ENCODE measurements around the gene SLC30A1. TPM values are rescaled to one million over a fixed set of nuclear protein-coding genes. Genes with fewer than 3 reads are reported as not detected.
"Not testable (repeated sequence)": the region's sequence is repeated elsewhere in the genome, so short reads cannot be mapped to it uniquely, and the experiment has no call there.

The SLC30A1 gene, protein sequence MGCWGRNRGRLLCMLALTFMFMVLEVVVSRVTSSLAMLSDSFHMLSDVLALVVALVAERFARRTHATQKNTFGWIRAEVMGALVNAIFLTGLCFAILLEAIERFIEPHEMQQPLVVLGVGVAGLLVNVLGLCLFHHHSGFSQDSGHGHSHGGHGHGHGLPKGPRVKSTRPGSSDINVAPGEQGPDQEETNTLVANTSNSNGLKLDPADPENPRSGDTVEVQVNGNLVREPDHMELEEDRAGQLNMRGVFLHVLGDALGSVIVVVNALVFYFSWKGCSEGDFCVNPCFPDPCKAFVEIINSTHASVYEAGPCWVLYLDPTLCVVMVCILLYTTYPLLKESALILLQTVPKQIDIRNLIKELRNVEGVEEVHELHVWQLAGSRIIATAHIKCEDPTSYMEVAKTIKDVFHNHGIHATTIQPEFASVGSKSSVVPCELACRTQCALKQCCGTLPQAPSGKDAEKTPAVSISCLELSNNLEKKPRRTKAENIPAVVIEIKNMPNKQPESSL
- 10 to 100 TPM in 2 of 4 donors, 1 to 10 TPM in 2; 8.3 to 12.4 (median 10.3) TPM for total RNA-seq

GRCh38 chr1:211578640-211579439 lies at the start of gene SLC30A1:
Gene SLC30A1, minus strand, starts transcription at chr1:211579161. Its CDS starts 549 bp downstream, at chr1:211578612.
- Histone ChIP-seq H3K4me1 (peaks cover 3 to 63% (median 21%) of the 10 kb centered on the region in 3 donors), H3K4me3 (peak within 1 kb of the TSS; percentile 87 to 99 (median 91)), H3K36me3 (peaks cover 0 to 20% (median 0%) of the 10 kb centered on the region in 3 donors), H3K27me3 (no peaks in the 10 kb centered on the region), H3K27ac (peak within 1 kb of the TSS; percentile 94 to 97 (median 97)), H3K9me3 (no peaks in the 10 kb centered on the region)
- DNase-seq = peak; percentile 93
- 0% methylated on average over 17 of the region's 98 CpGs; no CpG with 5 or more reads in 1 of the 2 donors for WGBS, 2 donors
- intact Hi-C loops (cut with DNase I) = loop anchor here (5.0 kb wide), 1 partner anchor 73 kb away; no protein-coding TSS in a partner anchor
- TF ChIP-seq POLR2A (IDR thresholded peaks at IDR 0.05) = peak in 3 of 4 donors; percentile 83 to 97 (median 92)
- TF ChIP-seq, protein P1, sequence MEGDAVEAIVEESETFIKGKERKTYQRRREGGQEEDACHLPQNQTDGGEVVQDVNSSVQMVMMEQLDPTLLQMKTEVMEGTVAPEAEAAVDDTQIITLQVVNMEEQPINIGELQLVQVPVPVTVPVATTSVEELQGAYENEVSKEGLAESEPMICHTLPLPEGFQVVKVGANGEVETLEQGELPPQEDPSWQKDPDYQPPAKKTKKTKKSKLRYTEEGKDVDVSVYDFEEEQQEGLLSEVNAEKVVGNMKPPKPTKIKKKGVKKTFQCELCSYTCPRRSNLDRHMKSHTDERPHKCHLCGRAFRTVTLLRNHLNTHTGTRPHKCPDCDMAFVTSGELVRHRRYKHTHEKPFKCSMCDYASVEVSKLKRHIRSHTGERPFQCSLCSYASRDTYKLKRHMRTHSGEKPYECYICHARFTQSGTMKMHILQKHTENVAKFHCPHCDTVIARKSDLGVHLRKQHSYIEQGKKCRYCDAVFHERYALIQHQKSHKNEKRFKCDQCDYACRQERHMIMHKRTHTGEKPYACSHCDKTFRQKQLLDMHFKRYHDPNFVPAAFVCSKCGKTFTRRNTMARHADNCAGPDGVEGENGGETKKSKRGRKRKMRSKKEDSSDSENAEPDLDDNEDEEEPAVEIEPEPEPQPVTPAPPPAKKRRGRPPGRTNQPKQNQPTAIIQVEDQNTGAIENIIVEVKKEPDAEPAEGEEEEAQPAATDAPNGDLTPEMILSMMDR (IDR thresholded peaks at IDR 0.05) = peak in 1 of 6 experiments; percentile 8

DNA sequence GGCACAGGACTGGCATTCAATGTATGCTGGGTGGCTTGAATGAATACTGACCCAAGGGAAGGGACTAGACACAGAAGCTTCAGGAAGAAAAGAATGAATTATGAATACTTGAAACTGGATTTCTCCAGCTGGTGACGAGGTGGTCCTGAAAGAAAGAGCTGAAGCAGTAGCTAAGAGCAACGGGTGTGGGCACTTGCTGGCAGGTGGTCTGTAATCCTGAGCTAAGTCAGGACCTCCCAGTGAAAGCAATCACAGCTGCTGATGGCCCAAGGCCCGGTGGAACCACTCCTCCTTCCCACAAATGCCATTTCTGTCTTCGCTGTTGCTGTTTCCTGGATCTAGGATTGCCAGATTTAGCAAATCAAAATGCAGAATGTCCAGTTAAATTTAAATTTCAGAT lies 49.5 kb upstream of the SLC30A1 start:
- no peaks in the 10 kb centered on the region for H3K27me3 ChIP-seq
- no peaks in the 10 kb centered on the region for H3K36me3 ChIP-seq
- WGBS, 2 donors = 55 to 69% methylated on average over 4 of the region's 4 CpGs
- DNase-seq = no peak
- no peak overlapping the region for H3K27ac ChIP-seq
- intact Hi-C loops (cut with DNase I) = no loop called here
- TF ChIP-seq, protein P1 (IDR thresholded peaks at IDR 0.05) = no peak
- no peak for TF ChIP-seq POLR2A (IDR thresholded peaks at IDR 0.05)
- no peaks in the 10 kb centered on the region for H3K9me3 ChIP-seq
- H3K4me1 ChIP-seq = peaks cover 11 to 34% (median 17%) of the 10 kb centered on the region in 3 donors
- no peak overlapping the region for H3K4me3 ChIP-seq

DNA sequence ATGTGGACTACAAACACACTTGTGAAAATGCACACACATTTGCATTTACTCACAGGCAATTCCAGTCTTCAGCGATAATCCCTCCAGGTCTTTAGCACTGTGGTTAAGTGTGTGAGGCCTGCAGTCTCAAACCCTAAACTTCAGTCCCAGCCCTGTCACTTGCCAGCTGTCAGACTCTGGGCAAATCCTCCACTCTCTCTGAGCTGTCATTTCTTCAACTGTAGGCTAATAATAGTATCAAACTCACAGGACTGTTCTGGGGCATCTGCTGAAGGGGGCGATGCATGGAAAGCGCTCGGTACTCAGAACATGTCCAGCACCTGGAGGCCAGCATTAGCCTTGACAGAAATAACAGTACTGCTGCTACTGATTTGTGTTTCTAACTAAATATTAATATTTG lies 48.3 kb upstream of the SLC30A1 start:
- Histone ChIP-seq H3K4me1 (peaks cover 1 to 23% (median 5%) of the 10 kb centered on the region in 3 donors), H3K36me3 (no peaks in the 10 kb centered on the region), H3K27ac (no peak overlapping the region), H3K27me3 (no peaks in the 10 kb centered on the region), H3K4me3 (no peak overlapping the region), H3K9me3 (no peaks in the 10 kb centered on the region)
- intact Hi-C loops (cut with DNase I) = no loop called here
- TF ChIP-seq, protein P1 (IDR thresholded peaks at IDR 0.05) = no peak
- no peak for DNase-seq
- 91 to 93% methylated on average over 4 of the region's 4 CpGs for WGBS, 2 donors

- H3K4me1 ChIP-seq = peaks cover 0 to 22% (median 10%) of the 10 kb centered on the region in 3 donors
- H3K27me3 ChIP-seq; DNase-seq; intact Hi-C loops (cut with DNase I); H3K4me3 ChIP-seq; H3K36me3 ChIP-seq; H3K27ac ChIP-seq; H3K9me3 ChIP-seq: not testable (repeated sequence)
- WGBS, 2 donors = 84 to 90% methylated on average over 6 to 7 of the region's 7 CpGs
Measured at GRCh38 chr1:211625866-211626265, 46.9 kb upstream of the SLC30A1 start.

DNA sequence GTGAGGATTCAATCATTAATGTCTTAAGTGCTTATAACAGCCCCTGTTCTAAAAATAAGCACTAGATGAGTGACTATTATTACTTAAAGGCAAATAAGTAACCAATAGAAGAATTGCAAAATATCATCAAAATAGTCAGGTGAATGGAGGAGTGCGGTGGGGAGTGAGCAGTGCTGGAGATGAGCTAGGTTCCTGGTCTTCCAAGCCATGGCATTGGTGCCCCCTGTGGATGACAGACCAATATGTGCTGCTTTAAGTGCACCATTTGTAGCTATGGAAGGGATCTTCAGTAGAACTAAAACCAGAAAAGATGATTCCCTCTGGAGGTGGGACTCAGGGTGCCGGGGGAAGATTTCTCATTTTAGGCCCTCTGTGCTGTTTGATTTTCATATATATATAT lies 46.1 kb upstream of the SLC30A1 start:
- Histone ChIP-seq H3K4me1 (peaks cover 0 to 14% (median 7%) of the 10 kb centered on the region in 3 donors), H3K27ac (no peak overlapping the region), H3K36me3 (no peaks in the 10 kb centered on the region), H3K27me3 (no peaks in the 10 kb centered on the region), H3K9me3 (no peaks in the 10 kb centered on the region), H3K4me3 (no peak overlapping the region)
- TF ChIP-seq POLR2A (IDR thresholded peaks at IDR 0.05) = no peak
- TF ChIP-seq, protein P1 (IDR thresholded peaks at IDR 0.05) = peak in 1 of 6 experiments; percentile 19
- no peak for DNase-seq
- 67 to 78% methylated on average over 2 of the region's 2 CpGs for WGBS, 2 donors
- intact Hi-C loops (cut with DNase I) = no loop called here

Measured in esophagus squamous epithelium (tissue), 5 donors.